Fibroblast of mammary gland (primary cell): Measurements from ENCODE around the gene VPS33A.
"Not testable (repeated sequence)": the region's sequence is repeated elsewhere in the genome, so short reads cannot be mapped to it uniquely, and the experiment has no call there.

Experiments used
- DNase-seq: peaks from one replicate; pipeline ENCODE4 v3.0.0-alpha.2; 2010; ENCODE audit warnings: low read depth
- H3K4me3 ChIP-seq: 2 replicates; pipeline ENCODE4 v1.5.1; 2011; ENCODE audit warnings: low read depth, mild to moderate bottlenecking, low read length, moderate library complexity; ENCODE audit not compliant: control insufficient read depth
- CTCF ChIP-seq: conservative IDR thresholded peaks from 2 replicates; pipeline ENCODE4 v1.5.1; 2011; ENCODE audit warnings: low read depth, low read length, inconsistent platforms; ENCODE audit not compliant: control insufficient read depth, insufficient read depth

VPS33A gene

GRCh38 chr12:122205053-122205925 is 61.0 kb downstream of the VPS33A start:
- DNase-seq = no peak
- TF ChIP-seq CTCF = no peak
- no peak overlapping the region for H3K4me3 ChIP-seq

GRCh38 chr12:122204167-122205052 is 61.9 kb downstream of the VPS33A start:
- peak overlapping the region; percentile 12 for H3K4me3 ChIP-seq
- TF ChIP-seq CTCF = no peak
- DNase-seq = no peak

GRCh38 chr12:122203301-122204166 is 62.8 kb downstream of the VPS33A start, which contains the start of gene B3GNT4:
B3GNT4 (plus strand) TSS chr12:122203709; CDS start chr12:122204619, 910 bp downstream.
- H3K4me3 ChIP-seq = peak within 1 kb of the TSS; percentile 50
- no peak for TF ChIP-seq CTCF
- DNase-seq = peak; percentile 40

- not testable (repeated sequence) for DNase-seq
Measured at GRCh38 chr12:122202811-122203210, 63.5 kb downstream of the VPS33A start.

GRCh38 chr12:122202017-122202416 is 64.3 kb downstream of the VPS33A start:
- H3K4me3 ChIP-seq = no peak overlapping the region
- no peak for TF ChIP-seq CTCF
- no peak for DNase-seq

More at GRCh38 chr12:122202811-122203210, 63.5 kb downstream of the VPS33A start:
- peak overlapping the region; percentile 50 for H3K4me3 ChIP-seq

- no peak overlapping the region for H3K4me3 ChIP-seq
- no peak for DNase-seq
- TF ChIP-seq CTCF = no peak
Measured at GRCh38 chr12:122201381-122201780, 64.9 kb downstream of the VPS33A start.
